Gastroesophageal sphincter (tissue), 3 donors: ENCODE data around the gene CCDC92B.

Experiments used
- EP300 ChIP-seq: sonication (generic); formaldehyde crosslinking; IDR thresholded peaks from one replicate; pipeline ENCODE4 v1.6.1; 2017; ENCODE audit warnings: antibody characterized with exemption, mild to moderate bottlenecking
- TF ChIP-seq, protein P1 (sequence below), 4 experiments: fragments of 200-600 bp in 2 of 4; fragments of 450-650 bp in 2 of 4; sonication (generic) in 1 of 4; IDR thresholded peaks; one replicate each; pipeline ENCODE4 v1.5.1; 2017 to 2019; ENCODE audit warnings: antibody characterized with exemption in 4 of 4, mild to moderate bottlenecking in 2 of 4, moderate library complexity in 2 of 4

DNA sequence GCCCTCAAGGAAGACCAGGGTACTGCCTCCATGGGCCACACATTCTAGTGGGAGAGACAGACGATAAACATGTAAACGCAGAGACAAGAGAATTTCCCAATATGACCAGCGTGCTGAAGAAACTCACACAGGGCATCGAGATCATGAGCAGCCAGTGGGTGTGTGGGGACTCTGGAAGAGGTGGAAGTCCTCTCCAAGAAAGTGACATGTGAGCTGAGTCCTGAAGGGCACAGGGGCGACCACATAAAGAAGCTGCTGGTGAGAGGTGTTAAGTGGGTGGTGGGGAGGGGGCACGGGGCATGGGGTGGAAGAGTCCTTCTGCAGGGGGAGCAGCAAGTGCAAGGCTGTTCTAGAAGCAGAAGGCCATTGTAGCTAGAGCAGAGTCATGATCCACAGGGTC is 25.8 kb upstream of the CCDC92B start:
- TF ChIP-seq, protein P1, sequence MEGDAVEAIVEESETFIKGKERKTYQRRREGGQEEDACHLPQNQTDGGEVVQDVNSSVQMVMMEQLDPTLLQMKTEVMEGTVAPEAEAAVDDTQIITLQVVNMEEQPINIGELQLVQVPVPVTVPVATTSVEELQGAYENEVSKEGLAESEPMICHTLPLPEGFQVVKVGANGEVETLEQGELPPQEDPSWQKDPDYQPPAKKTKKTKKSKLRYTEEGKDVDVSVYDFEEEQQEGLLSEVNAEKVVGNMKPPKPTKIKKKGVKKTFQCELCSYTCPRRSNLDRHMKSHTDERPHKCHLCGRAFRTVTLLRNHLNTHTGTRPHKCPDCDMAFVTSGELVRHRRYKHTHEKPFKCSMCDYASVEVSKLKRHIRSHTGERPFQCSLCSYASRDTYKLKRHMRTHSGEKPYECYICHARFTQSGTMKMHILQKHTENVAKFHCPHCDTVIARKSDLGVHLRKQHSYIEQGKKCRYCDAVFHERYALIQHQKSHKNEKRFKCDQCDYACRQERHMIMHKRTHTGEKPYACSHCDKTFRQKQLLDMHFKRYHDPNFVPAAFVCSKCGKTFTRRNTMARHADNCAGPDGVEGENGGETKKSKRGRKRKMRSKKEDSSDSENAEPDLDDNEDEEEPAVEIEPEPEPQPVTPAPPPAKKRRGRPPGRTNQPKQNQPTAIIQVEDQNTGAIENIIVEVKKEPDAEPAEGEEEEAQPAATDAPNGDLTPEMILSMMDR (IDR thresholded peaks at IDR 0.05) = no peak
- no peak for TF ChIP-seq EP300
